Epithelial cell of esophagus (primary cell): ENCODE data around the gene PADI1.

ENCODE experiments used
- DNase-seq: peaks from one replicate; pipeline ENCODE4 v3.0.0; 2010; ENCODE audit warnings: low read depth
- H3K4me3 ChIP-seq: 2 replicates; pipeline ENCODE4 v1.5.1; 2011; ENCODE audit warnings: mild to moderate bottlenecking, low read length, control low read depth
- CTCF ChIP-seq: IDR thresholded peaks from 2 replicates; pipeline ENCODE4 v1.5.1; 2011; ENCODE audit warnings: low read depth, mild to moderate bottlenecking, low read length, control low read depth, inconsistent platforms; ENCODE audit not compliant: insufficient read depth; ENCODE audit errors: missing control alignments

The PADI1 gene

GRCh38 chr1:17168091-17168876 is 36.6 kb upstream of the PADI1 start:
- peak; percentile 70 for DNase-seq
- H3K4me3 ChIP-seq = no peak overlapping the region
- no peak for TF ChIP-seq CTCF

- TF ChIP-seq CTCF = no peak
- no peak for DNase-seq
- no peak overlapping the region for H3K4me3 ChIP-seq
Measured at GRCh38 chr1:17170571-17170970, 34.4 kb upstream of the PADI1 start.

- no peak for TF ChIP-seq CTCF
- H3K4me3 ChIP-seq = no peak overlapping the region
- no peak for DNase-seq
Measured at GRCh38 chr1:17173217-17173616, 31.7 kb upstream of the PADI1 start.

- no peak for DNase-seq
- TF ChIP-seq CTCF = no peak
- no peak overlapping the region for H3K4me3 ChIP-seq
Measured at GRCh38 chr1:17176306-17177061, 28.4 kb upstream of the PADI1 start.

- DNase-seq = no peak
- no peak overlapping the region for H3K4me3 ChIP-seq
- TF ChIP-seq CTCF = no peak
Measured at GRCh38 chr1:17177651-17178050, 27.3 kb upstream of the PADI1 start.

- DNase-seq = no peak
- H3K4me3 ChIP-seq = no peak overlapping the region
- no peak for TF ChIP-seq CTCF
Measured at GRCh38 chr1:17181781-17182464, 23.0 kb upstream of the PADI1 start.
